GM18909 (cell line): ENCODE measurements around the gene INPP5B.
A peak's percentile ranks its signal among the peaks of the same experiment; 100 is the strongest.

Experiments used
- ATAC-seq: cut with Tn5 transposase; IDR thresholded peaks from one replicate; pipeline ENCODE4 v1.9.1; 2021; ENCODE audit warnings: mild to moderate bottlenecking; ENCODE audit not compliant: unreplicated experiment, poor library complexity

INPP5B gene

GRCh38 chr1:37879865-37880264 lies 67.0 kb downstream of the INPP5B start:
- ATAC-seq = no peak

GRCh38 chr1:37878071-37878470 lies 68.8 kb downstream of the INPP5B start:
- ATAC-seq = no peak

- no peak for ATAC-seq
Observed at GRCh38 chr1:37875833-37876232, 71.0 kb downstream of the INPP5B start.

- ATAC-seq = no peak
Observed at GRCh38 chr1:37872692-37873091, 74.2 kb downstream of the INPP5B start.

GRCh38 chr1:37868466-37868865 lies 78.4 kb downstream of the INPP5B start:
- no peak for ATAC-seq

GRCh38 chr1:37867784-37868183 lies 79.1 kb downstream of the INPP5B start:
- ATAC-seq = no peak

- no peak for ATAC-seq
Observed at GRCh38 chr1:37866491-37866890, 80.4 kb downstream of the INPP5B start.

GRCh38 chr1:37865348-37866120 lies 81.3 kb downstream of the INPP5B start:
- ATAC-seq = no peak

- no peak for ATAC-seq
Observed at GRCh38 chr1:37862330-37862729, 84.5 kb downstream of the INPP5B start.

- no peak for ATAC-seq
Observed at GRCh38 chr1:37861151-37861550, 85.7 kb downstream of the INPP5B start.

- ATAC-seq = no peak
Observed at GRCh38 chr1:37860346-37860666, 86.5 kb downstream of the INPP5B start.

GRCh38 chr1:37859507-37860345 lies 87.1 kb downstream of the INPP5B start, which contains the start of gene MTF1:
MTF1 (minus strand) TSS chr1:37859592; CDS start chr1:37857658, 1,934 bp downstream.
- ATAC-seq = peak; percentile 90

GRCh38 chr1:37858931-37859506 lies 87.8 kb downstream of the INPP5B start:
- peak; percentile 28 for ATAC-seq

GRCh38 chr1:37854406-37854805 lies 92.4 kb downstream of the INPP5B start:
- ATAC-seq = no peak

GRCh38 chr1:37853157-37853556 lies 93.7 kb downstream of the INPP5B start:
- ATAC-seq = no peak

- ATAC-seq = no peak
Observed at GRCh38 chr1:37851782-37852210, 95.1 kb downstream of the INPP5B start.

- no peak for ATAC-seq
Observed at GRCh38 chr1:37851262-37851661, 95.6 kb downstream of the INPP5B start.

GRCh38 chr1:37850352-37850955 lies 96.4 kb downstream of the INPP5B start:
- ATAC-seq = no peak

GRCh38 chr1:37849480-37849879 lies 97.4 kb downstream of the INPP5B start:
- no peak for ATAC-seq

GRCh38 chr1:37846647-37847339 lies 100.1 kb downstream of the INPP5B start:
- ATAC-seq = no peak
